ENCODE measurements around the gene CNTNAP2. TPM values are rescaled to one million over a fixed set of nuclear protein-coding genes. Genes with fewer than 3 reads are reported as not detected.

CNTNAP2 gene
- total and polyA plus RNA-seq, 2 of the 8 experiments (the other 6 are each of a cell fraction or from before 2014, with no cell fraction given), result 27.9 to 71.0 TPM

GRCh38 chr7:148356303-148356702 is 2239.7 kb downstream of the CNTNAP2 start:
- Histone ChIP-seq H3K4ac (replicated peaks; ENCODE audit: insufficient read length, low read depth, low read length) (no peak overlapping the region), H3K79me1 (ENCODE audit: low read depth, low read length) (no peaks in the 10 kb centered on the region), H3K9me3 (ENCODE audit: insufficient read depth in 2 of 2, low read depth in 1 of 2, low read length in 1 of 2) (0 out of 4 replicates have a peak, but pooled peaks cover 0 to 3% of the 10 kb centered on the region in 2 experiments), H3K4me3 (ENCODE audit: extremely low read depth in 1 of 4, insufficient read depth in 2 of 4, low read depth in 3 of 4, low read length in 4 of 4) (no peak overlapping the region), H2BK20ac (ENCODE audit: low read length) (no peak overlapping the region), H3K27ac (ENCODE audit: low read depth, low read length) (no peak overlapping the region), H2BK15ac (ENCODE audit: low read length) (no peak overlapping the region), H2BK5ac (ENCODE audit: low read depth, low read length) (no peak overlapping the region), H2AK5ac (ENCODE audit: low read depth, low read length) (no peak overlapping the region), H3K79me2 (ENCODE audit: control insufficient read depth in 1 of 2, insufficient read depth in 2 of 2, low read length in 2 of 2) (peaks cover 0 to 30% of the 10 kb centered on the region in 2 experiments; a peak in 2 of 4 replicates), H2BK120ac (replicated peaks; ENCODE audit: low read depth, low read length) (no peak overlapping the region), H3K9ac (replicated peaks in 1 of 4; ENCODE audit: extremely low read depth in 1 of 4, low read depth in 3 of 4, low read length in 3 of 4) (no peak overlapping the region), H2BK12ac (ENCODE audit: low read depth, low read length) (no peak overlapping the region), H4K5ac (ENCODE audit: insufficient read length, low read depth, low read length) (no peak overlapping the region), H2AFZ (ENCODE audit: low read length) (no peak overlapping the region), H3K23ac (ENCODE audit: insufficient read length) (no peak overlapping the region), H3K27me3 (replicated peaks in 1 of 4; ENCODE audit: control insufficient read depth in 3 of 4, extremely low read depth in 1 of 4, insufficient read depth in 3 of 4, low read length in 3 of 4) (no peaks in the 10 kb centered on the region), H3K18ac (ENCODE audit: extremely low read depth, low read length) (no peak overlapping the region), H3K56ac (replicated peaks; ENCODE audit: insufficient read length, low read depth, low read length) (no peak overlapping the region), H3K4me2 (ENCODE audit: insufficient read depth in 1 of 2, low read depth in 2 of 2, low read length in 2 of 2) (no peak overlapping the region; a peak in 1 of 4 replicates), H4K91ac (replicated peaks; ENCODE audit: insufficient read length, low read length) (no peak overlapping the region), H4K8ac (ENCODE audit: extremely low read depth, insufficient read depth, low read length) (no peak overlapping the region), H3K4me1 (replicated peaks in 1 of 4; ENCODE audit: control insufficient read depth in 3 of 4, insufficient read depth in 4 of 4, low read length in 3 of 4) (peaks cover 0 to 3% (median 0%) of the 10 kb centered on the region in 4 experiments; a peak in 2 of 7 replicates), H3K23me2 (ENCODE audit: low read depth, low read length) (no peaks in the 10 kb centered on the region), H3K36me3 (ENCODE audit: control insufficient read depth in 2 of 4, insufficient read depth in 4 of 4, low read length in 3 of 4) (no peaks in the 10 kb centered on the region; a peak in 2 of 8 replicates), H4K20me1 (replicated peaks in 1 of 2; ENCODE audit: control insufficient read depth in 1 of 2, insufficient read depth in 2 of 2, low read length in 2 of 2) (peaks cover 0 to 4% of the 10 kb centered on the region in 2 experiments), H3K14ac (ENCODE audit: insufficient read length) (no peak overlapping the region)
- ChIA-PET CTCF (ENCODE audit: partially characterized antibody) (interaction anchor here (0.7 to 1.6 kb wide), 4 partner anchors 8 to 60 kb away, joined by 3 to 5 read pairs (median 3); no protein-coding TSS in a partner anchor), POLR2A (ENCODE audit: partially characterized antibody) (no interaction called here)
- WGBS, 2 experiments (ENCODE audit: extremely low coverage in 1 of 2, insufficient coverage in 1 of 2, insufficient read length in 1 of 2, insufficient replicate concordance in 2 of 2, low coverage in 1 of 2, low lambda C conversion rate in 2 of 2, missing lambda C conversion rate in 1 of 2), result 95% methylated on average over 5 of the region's 5 CpGs; no CpG with 5 or more reads in 1 of the 2 experiments
- no peak for TF ChIP-seq RAD21 (IDR thresholded peaks at IDR 0.05 in 1 of 2, conservative IDR thresholded peaks at IDR 0.05 in 1 of 2; ENCODE audit: low read depth in 2 of 2, low read length in 2 of 2)
- no peak for TF ChIP-seq NRF1 (IDR thresholded peaks at IDR 0.05; ENCODE audit: low read depth, low read length)
- TF ChIP-seq CBX5 (IDR thresholded peaks at IDR 0.05; ENCODE audit: low read depth, low read length), result no peak
- TF ChIP-seq CHD2 (IDR thresholded peaks at IDR 0.05; ENCODE audit: low read length), result no peak
- TF ChIP-seq HDAC6 (IDR thresholded peaks at IDR 0.05; ENCODE audit: low read depth, low read length), result no peak
- TF ChIP-seq BACH1 (IDR thresholded peaks at IDR 0.05; ENCODE audit: low read length), result no peak
- no peak for FAIRE-seq
- DNase-seq (ENCODE audit: low read depth in 1 of 2, low spot score in 2 of 2), result peak in 1 of 2 experiments; percentile 4
